Activated CD4-positive, alpha-beta T cell treated with anti-CD3 and anti-CD28 coated beads, Interleukin-2, amount 50 U/mL, for 48 hours (primary cell): ENCODE data around the gene NOC4L.
"Not testable (repeated sequence)": the region's sequence is repeated elsewhere in the genome, so short reads cannot be mapped to it uniquely, and the experiment has no call there.

Experiments
- DNase-seq, 2 experiments: peaks; one replicate each; pipeline ENCODE4 v3.0.0-alpha.2; 2020

NOC4L gene

GRCh38 chr12:132186208-132186856 lies 42.1 kb downstream of the NOC4L start:
- peak in 1 of 2 experiments; percentile 28 for DNase-seq

- peak; percentile 33 to 44 for DNase-seq
Measured at GRCh38 chr12:132186857-132187620, 42.8 kb downstream of the NOC4L start.

GRCh38 chr12:132187646-132188450 lies 43.6 kb downstream of the NOC4L start:
- DNase-seq: no peak

- DNase-seq: no peak
Measured at GRCh38 chr12:132188451-132188901, 44.2 kb downstream of the NOC4L start.

GRCh38 chr12:132188916-132189325 lies 44.7 kb downstream of the NOC4L start:
- DNase-seq: no peak

GRCh38 chr12:132189378-132190011 lies 45.2 kb downstream of the NOC4L start:
- peak; percentile 95 for DNase-seq

GRCh38 chr12:132190012-132190755 lies 45.9 kb downstream of the NOC4L start:
- no peak for DNase-seq

GRCh38 chr12:132190834-132191500 lies 46.7 kb downstream of the NOC4L start:
- no peak for DNase-seq

GRCh38 chr12:132191715-132192553 lies 47.7 kb downstream of the NOC4L start:
- DNase-seq: no peak

GRCh38 chr12:132194056-132194455 lies 49.8 kb downstream of the NOC4L start:
- DNase-seq: peak in 1 of 2 experiments; percentile 41

- no peak for DNase-seq
Measured at GRCh38 chr12:132194556-132194955, 50.3 kb downstream of the NOC4L start.

GRCh38 chr12:132195242-132195641 lies 51.0 kb downstream of the NOC4L start:
- DNase-seq: not testable (repeated sequence)

- no peak for DNase-seq
Measured at GRCh38 chr12:132196038-132196872, 52.0 kb downstream of the NOC4L start.

GRCh38 chr12:132196873-132197390 lies 52.7 kb downstream of the NOC4L start:
- DNase-seq: no peak

- no peak for DNase-seq
Measured at GRCh38 chr12:132197581-132198354, 53.5 kb downstream of the NOC4L start.

- no peak for DNase-seq
Measured at GRCh38 chr12:132199101-132199500, 54.8 kb downstream of the NOC4L start.

GRCh38 chr12:132199526-132200319 lies 55.5 kb downstream of the NOC4L start:
- no peak for DNase-seq

GRCh38 chr12:132200800-132201199 lies 56.5 kb downstream of the NOC4L start:
- no peak for DNase-seq
